Measurements from ENCODE around the gene ING5. TPM values are rescaled to one million over a fixed set of nuclear protein-coding genes. Genes with fewer than 3 reads are reported as not detected.

The ING5 gene
- total RNA-seq, 1 donor from 2014 or later: 16.3 TPM

- Mint-ChIP-seq H3K27ac (ENCODE audit: unreplicated experiment) (no peak overlapping the region), H3K36me3 (ENCODE audit: low read depth) (peaks cover 34% of the 10 kb centered on the region), H3K9me3 (ENCODE audit: low read depth) (no peaks in the 10 kb centered on the region), H3K4me1 (ENCODE audit: low read depth) (no peaks in the 10 kb centered on the region), H3K27me3 (ENCODE audit: low read depth) (no peaks in the 10 kb centered on the region), H3K4me3 (ENCODE audit: unreplicated experiment) (no peak overlapping the region)
- DNase-seq (ENCODE audit: low spot score): no peak
- TF ChIP-seq CTCF (IDR thresholded peaks at IDR 0.05): no peak
Observed at GRCh38 chr2:241655516-241656189, 46.2 kb upstream of the ING5 start.

- no peaks in the 10 kb centered on the region for H3K9me3 Mint-ChIP-seq (ENCODE audit: low read depth)
- no peak for TF ChIP-seq CTCF (IDR thresholded peaks at IDR 0.05)
- H3K4me1 Mint-ChIP-seq (ENCODE audit: low read depth): no peaks in the 10 kb centered on the region
- DNase-seq (ENCODE audit: low spot score): no peak
- peaks cover 36% of the 10 kb centered on the region for H3K36me3 Mint-ChIP-seq (ENCODE audit: low read depth)
- H3K4me3 Mint-ChIP-seq (ENCODE audit: unreplicated experiment): no peak overlapping the region
- no peaks in the 10 kb centered on the region for H3K27me3 Mint-ChIP-seq (ENCODE audit: low read depth)
- no peak overlapping the region for H3K27ac Mint-ChIP-seq (ENCODE audit: unreplicated experiment)
Observed at GRCh38 chr2:241656190-241656741, 45.6 kb upstream of the ING5 start.

- H3K27me3 Mint-ChIP-seq (ENCODE audit: low read depth): no peaks in the 10 kb centered on the region
- H3K36me3 Mint-ChIP-seq (ENCODE audit: low read depth): peaks cover 30% of the 10 kb centered on the region
- no peaks in the 10 kb centered on the region for H3K9me3 Mint-ChIP-seq (ENCODE audit: low read depth)
- no peak for DNase-seq (ENCODE audit: low spot score)
- H3K4me1 Mint-ChIP-seq (ENCODE audit: low read depth): no peaks in the 10 kb centered on the region
- H3K4me3 Mint-ChIP-seq (ENCODE audit: unreplicated experiment): no peak overlapping the region
- no peak for TF ChIP-seq CTCF (IDR thresholded peaks at IDR 0.05)
- peak overlapping the region; percentile 74 for H3K27ac Mint-ChIP-seq (ENCODE audit: unreplicated experiment)
Observed at GRCh38 chr2:241657786-241658254, 44.0 kb upstream of the ING5 start.

GRCh38 chr2:241658296-241658695 lies 43.5 kb upstream of the ING5 start:
- no peak for TF ChIP-seq CTCF (IDR thresholded peaks at IDR 0.05)
- Mint-ChIP-seq H3K36me3 (ENCODE audit: low read depth) (peaks cover 30% of the 10 kb centered on the region), H3K27me3 (ENCODE audit: low read depth) (no peaks in the 10 kb centered on the region), H3K4me1 (ENCODE audit: low read depth) (no peaks in the 10 kb centered on the region), H3K4me3 (ENCODE audit: unreplicated experiment) (no peak overlapping the region), H3K27ac (ENCODE audit: unreplicated experiment) (no peak overlapping the region), H3K9me3 (ENCODE audit: low read depth) (no peaks in the 10 kb centered on the region)
- no peak for DNase-seq (ENCODE audit: low spot score)

GRCh38 chr2:241659150-241659739 lies 42.6 kb upstream of the ING5 start:
- peak overlapping the region; percentile 32 for H3K27ac Mint-ChIP-seq (ENCODE audit: unreplicated experiment)
- H3K27me3 Mint-ChIP-seq (ENCODE audit: low read depth): no peaks in the 10 kb centered on the region
- H3K4me3 Mint-ChIP-seq (ENCODE audit: unreplicated experiment): no peak overlapping the region
- H3K9me3 Mint-ChIP-seq (ENCODE audit: low read depth): no peaks in the 10 kb centered on the region
- TF ChIP-seq CTCF (IDR thresholded peaks at IDR 0.05): peak; percentile 85
- DNase-seq (ENCODE audit: low spot score): no peak
- H3K36me3 Mint-ChIP-seq (ENCODE audit: low read depth): peaks cover 30% of the 10 kb centered on the region
- H3K4me1 Mint-ChIP-seq (ENCODE audit: low read depth): no peaks in the 10 kb centered on the region

Data from chondrocyte (in vitro differentiated cells).